ENCODE data around the gene CRYGD. TPM values are rescaled to one million over a fixed set of nuclear protein-coding genes. Genes with fewer than 3 reads are reported as not detected.

CRYGD gene
- total and polyA plus RNA-seq, 2 of the 4 experiments (the other 2 are of a cell fraction): not detected

- H3K27me3 ChIP-seq (ENCODE audit: control insufficient read depth, insufficient read depth, low read length): peaks cover 2% of the 10 kb centered on the region
- H3K4me2 ChIP-seq (ENCODE audit: low read depth, low read length): no peak overlapping the region
Observed at GRCh38 chr2:208097313-208097712, 27.0 kb downstream of the CRYGD start.

More at GRCh38 chr2:208097313-208097712, 27.0 kb downstream of the CRYGD start:
- no peak overlapping the region for H4K8ac ChIP-seq (ENCODE audit: low read depth in 2 of 2, low read length in 2 of 2)
- no peak overlapping the region for H3K56ac ChIP-seq (ENCODE audit: extremely low read depth, insufficient read depth, low read length)
- H4K5ac ChIP-seq (ENCODE audit: low read depth, low read length): no peak overlapping the region
- H3K9ac ChIP-seq (ENCODE audit: low read depth, low read length): no peak overlapping the region
- intact Hi-C loops (cut with micrococcal nuclease) (no loop called here), in situ Hi-C loops (cut with MboI; ENCODE audit: low sequenced_read_pairs) (no loop called here), dilution Hi-C loops (cut with HindIII; ENCODE audit: low sequenced_read_pairs, unreplicated experiment) (no loop called here)
- ATAC-seq (ENCODE audit: low read depth) (no peak), DNase-seq (no peak)
- TF ChIP-seq CHD1 (IDR thresholded peaks at IDR 0.05; ENCODE audit: low read depth, low read length) (no peak), RCOR1 (IDR thresholded peaks at IDR 0.05; ENCODE audit: insufficient replicate concordance, low read length) (no peak), NFE2L2 (IDR thresholded peaks at IDR 0.05; ENCODE audit: low read depth, low read length) (no peak), ELK1 (IDR thresholded peaks at IDR 0.05; ENCODE audit: borderline replicate concordance, low read depth, low read length) (no peak), RAD21 (IDR thresholded peaks at IDR 0.05; ENCODE audit: low read length) (no peak), RFX5 (IDR thresholded peaks at IDR 0.05; ENCODE audit: low read depth, low read length) (no peak), MAFK (IDR thresholded peaks at IDR 0.05; ENCODE audit: low read depth, low read length) (no peak), FOS (IDR thresholded peaks at IDR 0.05; ENCODE audit: low read depth, low read length) (no peak), BHLHE40 (IDR thresholded peaks at IDR 0.05; ENCODE audit: low read depth, low read length) (no peak), CEBPB (IDR thresholded peaks at IDR 0.05; ENCODE audit: low read depth, low read length) (no peak), MAZ (IDR thresholded peaks at IDR 0.05; ENCODE audit: borderline replicate concordance, low read depth, low read length) (no peak), USF2 (IDR thresholded peaks at IDR 0.05; ENCODE audit: low read depth, low read length) (no peak)
- H4K91ac ChIP-seq (ENCODE audit: insufficient read depth, low read depth, low read length): no peak overlapping the region
- H3K14ac ChIP-seq (replicated peaks; ENCODE audit: low read depth, low read length): no peak overlapping the region
- no peak overlapping the region for H3K4ac ChIP-seq (ENCODE audit: low read depth, low read length)
- ChIA-PET POLR2A (ENCODE audit: unreplicated experiment) (no interaction called here), CTCF (no interaction called here)
- H3K4me1 ChIP-seq (ENCODE audit: control insufficient read depth, insufficient read depth, low read length): no peaks in the 10 kb centered on the region
- H2AK5ac ChIP-seq (ENCODE audit: low read depth, low read length): no peak overlapping the region
- 52% methylated on average over 3 of the region's 3 CpGs; no CpG with 5 or more reads in 1 of the 2 experiments for WGBS, 2 experiments (ENCODE audit: extremely low coverage in 2 of 2, insufficient read length in 1 of 2)
- no peak overlapping the region for H2BK15ac ChIP-seq (ENCODE audit: low read depth, low read length)
- no peak overlapping the region for H3K23ac ChIP-seq (ENCODE audit: low read depth, low read length)
- no peaks in the 10 kb centered on the region for H3K9me1 ChIP-seq (ENCODE audit: insufficient read depth, low read length)
- no peaks in the 10 kb centered on the region for H3K36me3 ChIP-seq (ENCODE audit: control insufficient read depth, insufficient read depth, low read length)
- H3K18ac ChIP-seq (ENCODE audit: low read depth, low read length): no peak overlapping the region
- H3K9me3 ChIP-seq (ENCODE audit: control insufficient read depth, insufficient read depth, low read length): no peaks in the 10 kb centered on the region
- H3K79me1 ChIP-seq (ENCODE audit: low read depth in 1 of 2, low read length in 2 of 2): no peaks in the 10 kb centered on the region
- no peak overlapping the region for H2BK20ac ChIP-seq (ENCODE audit: low read depth, low read length)
- H3K4me3 ChIP-seq (ENCODE audit: insufficient read depth, low read depth, low read length): no peak overlapping the region
- H3K27ac ChIP-seq (ENCODE audit: insufficient read depth, low read length): no peak overlapping the region
- H2BK120ac ChIP-seq (ENCODE audit: low read depth, low read length): no peak overlapping the region
- no peaks in the 10 kb centered on the region for H4K20me1 ChIP-seq (ENCODE audit: insufficient read depth, low read length)
- no peak overlapping the region for H2AFZ ChIP-seq (replicated peaks; ENCODE audit: low read length, poor library complexity)
- no peak overlapping the region for H2BK5ac ChIP-seq (ENCODE audit: low read depth, low read length, poor library complexity, severe bottlenecking)
- no peak overlapping the region for H2AK9ac ChIP-seq (replicated peaks; ENCODE audit: low read depth, low read length, poor library complexity)
- no TSS peak for BruUV-seq (replicated peaks)

Data from IMR-90 (cell line).